HG02588 (cell line): ENCODE results near the gene PRG3.
"Not testable (repeated sequence)": the region's sequence is repeated elsewhere in the genome, so short reads cannot be mapped to it uniquely, and the experiment has no call there.

Source experiments
- ATAC-seq: cut with Tn5 transposase; IDR thresholded peaks from one replicate; pipeline ENCODE4 v1.9.1; 2021; ENCODE audit warnings: mild to moderate bottlenecking, moderate library complexity; ENCODE audit not compliant: unreplicated experiment

The PRG3 gene

GRCh38 chr11:57409321-57410100 is 28.6 kb upstream of the PRG3 start:
- no peak for ATAC-seq

- no peak for ATAC-seq
Measured at GRCh38 chr11:57408771-57409170, 27.8 kb upstream of the PRG3 start.

- ATAC-seq = no peak
Measured at GRCh38 chr11:57407941-57408475, 27.1 kb upstream of the PRG3 start.

GRCh38 chr11:57407010-57407920 is 26.3 kb upstream of the PRG3 start:
- ATAC-seq = no peak

GRCh38 chr11:57406337-57406904 is 25.5 kb upstream of the PRG3 start:
- peak; percentile 84 for ATAC-seq

GRCh38 chr11:57405271-57405860 is 24.4 kb upstream of the PRG3 start:
- no peak for ATAC-seq

GRCh38 chr11:57403802-57404147 is 22.8 kb upstream of the PRG3 start:
- no peak for ATAC-seq

- not testable (repeated sequence) for ATAC-seq
Measured at GRCh38 chr11:57403003-57403801, 22.3 kb upstream of the PRG3 start.

GRCh38 chr11:57402188-57403002 is 21.4 kb upstream of the PRG3 start:
- no peak for ATAC-seq

GRCh38 chr11:57399972-57400578 is 19.1 kb upstream of the PRG3 start:
- ATAC-seq = no peak

- no peak for ATAC-seq
Measured at GRCh38 chr11:57399221-57399620, 18.3 kb upstream of the PRG3 start.

GRCh38 chr11:57397394-57397990 is 16.5 kb upstream of the PRG3 start:
- ATAC-seq = no peak

GRCh38 chr11:57396744-57397143 is 15.8 kb upstream of the PRG3 start:
- ATAC-seq = no peak

GRCh38 chr11:57395905-57396623 is 15.1 kb upstream of the PRG3 start:
- ATAC-seq = no peak

- ATAC-seq = no peak
Measured at GRCh38 chr11:57394203-57394965, 13.4 kb upstream of the PRG3 start.

- no peak for ATAC-seq
Measured at GRCh38 chr11:57392763-57393105, 11.8 kb upstream of the PRG3 start.

GRCh38 chr11:57392066-57392762 is 11.3 kb upstream of the PRG3 start:
- ATAC-seq = no peak
